Nucleus accumbens (tissue), 56 donors: ENCODE results near the gene HPCAL1.

ENCODE experiments used
- DNase-seq, 56 donors: peaks; one replicate each; lab custom pipeline; 2025; lab: John Stamatoyannopoulos, UW

The HPCAL1 gene

GRCh38 chr2:10412380-10412779 lies 109.7 kb downstream of the HPCAL1 start:
- peak in 5 of 56 donors; percentile 6 to 21 (median 14) for DNase-seq

DNA sequence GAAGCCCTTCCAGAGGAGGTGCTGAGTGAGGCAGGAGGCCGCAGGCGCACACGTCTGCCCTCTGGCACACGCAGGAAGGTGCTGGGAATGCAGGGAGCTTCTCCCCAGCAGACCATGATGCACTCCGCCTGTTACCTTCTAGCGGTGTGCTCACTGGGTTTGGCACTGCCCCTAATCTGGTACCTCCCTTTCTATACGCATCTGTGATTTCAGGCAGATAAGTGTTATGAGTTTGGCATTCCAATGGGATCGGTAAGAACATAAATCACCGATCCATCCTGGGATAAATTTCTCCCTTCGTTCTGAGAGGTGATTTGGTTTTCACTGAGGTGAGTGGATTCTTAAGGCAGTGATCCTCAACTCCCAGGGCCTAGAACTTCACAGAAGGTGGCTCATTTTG lies 110.8 kb downstream of the HPCAL1 start:
- DNase-seq: no peak

DNA sequence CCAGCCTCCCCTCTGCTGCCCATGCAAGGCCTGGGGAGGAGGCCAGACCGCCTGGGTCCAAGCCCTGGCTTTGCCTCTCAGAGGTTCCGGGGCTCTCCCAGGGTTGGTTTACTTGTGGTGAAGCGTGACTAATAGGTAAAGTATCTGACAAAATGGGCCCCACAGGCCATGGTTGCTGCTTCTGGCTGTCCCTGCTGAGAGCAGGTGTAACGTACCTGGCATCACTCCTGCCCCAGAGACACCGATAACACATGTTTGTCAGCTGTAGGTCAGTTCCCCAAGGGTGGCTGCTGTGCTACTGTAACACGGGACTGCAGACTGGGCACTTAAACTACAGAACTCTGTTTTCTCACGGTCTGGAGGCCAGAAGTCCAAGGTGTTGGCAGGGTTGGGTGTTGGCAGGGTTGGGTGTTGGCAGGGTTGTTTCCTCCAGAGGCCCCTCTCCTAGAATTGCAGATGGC lies 111.3 kb downstream of the HPCAL1 start:
- DNase-seq: peak in 1 of 56 donors; percentile 29

- peak in 1 of 56 donors; percentile 16 for DNase-seq
These were observed 111.9 kb downstream of the HPCAL1 start for GRCh38 chr2:10414591-10414990.

- no peak for DNase-seq
These were observed 112.3 kb downstream of the HPCAL1 start for GRCh38 chr2:10415048-10415447.

DNA sequence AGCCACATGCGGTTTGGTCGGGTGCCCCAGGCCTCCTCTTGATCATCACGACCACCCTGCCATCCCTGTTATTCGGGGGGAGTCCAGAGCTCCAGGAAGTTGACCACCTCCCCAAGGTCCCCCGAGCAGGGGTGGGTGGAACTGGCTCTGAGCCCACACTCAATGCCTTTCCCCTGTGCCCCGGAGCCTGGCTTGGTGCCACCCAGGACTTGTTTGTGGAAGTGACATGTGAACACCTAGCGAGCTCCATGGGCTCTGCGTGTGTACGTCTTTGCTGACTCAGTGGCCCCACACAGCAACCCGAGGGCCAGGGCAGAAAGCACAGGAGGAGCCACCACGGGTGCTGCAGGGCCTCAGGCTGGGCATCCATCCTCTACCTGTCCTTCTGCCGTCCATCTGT lies 112.9 kb downstream of the HPCAL1 start:
- DNase-seq: no peak

GRCh38 chr2:10417551-10418335 lies 115.0 kb downstream of the HPCAL1 start:
- DNase-seq: no peak

DNA sequence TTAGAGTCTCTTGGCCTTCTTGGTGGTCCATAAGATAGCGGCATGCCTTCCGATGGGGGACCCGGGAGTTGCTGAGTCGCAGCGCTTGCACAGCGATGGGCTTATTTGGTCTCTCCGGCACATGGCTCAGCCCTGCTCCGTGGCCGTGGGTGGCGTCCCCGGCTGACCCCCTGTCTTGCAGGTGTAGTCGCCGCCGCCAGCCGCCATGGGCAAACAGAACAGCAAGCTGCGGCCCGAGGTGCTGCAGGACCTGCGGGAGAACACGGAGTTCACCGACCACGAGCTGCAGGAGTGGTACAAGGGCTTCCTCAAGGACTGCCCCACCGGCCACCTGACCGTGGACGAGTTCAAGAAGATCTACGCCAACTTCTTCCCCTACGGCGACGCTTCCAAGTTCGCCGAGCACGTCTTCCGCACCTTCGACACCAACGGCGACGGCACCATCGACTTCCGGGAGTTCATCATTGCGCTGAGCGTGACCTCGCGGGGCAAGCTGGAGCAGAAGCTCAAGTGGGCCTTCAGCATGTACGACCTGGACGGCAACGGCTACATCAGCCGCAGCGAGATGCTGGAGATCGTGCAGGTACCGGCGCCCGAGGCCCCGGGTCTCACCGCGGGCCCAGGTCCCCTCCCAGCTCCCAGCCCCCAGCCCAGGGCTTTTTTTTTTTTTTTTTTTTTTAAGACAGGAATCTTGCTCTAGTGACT lies 117.0 kb downstream of the HPCAL1 start:
- no peak for DNase-seq

DNA sequence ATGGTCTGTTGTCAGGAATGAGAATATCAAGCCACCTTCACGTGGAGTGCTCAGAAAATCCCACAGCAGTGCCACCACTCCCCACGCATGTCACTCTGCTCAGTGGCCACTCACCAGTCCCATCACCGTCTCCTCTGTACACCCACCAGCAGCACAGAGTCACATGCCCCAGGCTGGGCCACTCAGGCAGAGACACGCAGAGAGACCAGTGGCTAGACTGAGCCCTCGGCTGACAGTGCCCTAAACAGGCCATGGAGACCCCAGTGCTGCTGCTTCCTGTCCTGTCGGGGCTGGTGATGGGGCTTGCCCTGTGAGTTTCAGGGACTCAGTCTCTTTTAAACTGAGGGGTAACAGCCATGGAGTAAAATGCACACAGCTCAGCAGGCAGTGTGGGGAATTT lies 119.5 kb downstream of the HPCAL1 start:
- DNase-seq: no peak

GRCh38 chr2:10422732-10423399 lies 120.2 kb downstream of the HPCAL1 start:
- no peak for DNase-seq

DNA sequence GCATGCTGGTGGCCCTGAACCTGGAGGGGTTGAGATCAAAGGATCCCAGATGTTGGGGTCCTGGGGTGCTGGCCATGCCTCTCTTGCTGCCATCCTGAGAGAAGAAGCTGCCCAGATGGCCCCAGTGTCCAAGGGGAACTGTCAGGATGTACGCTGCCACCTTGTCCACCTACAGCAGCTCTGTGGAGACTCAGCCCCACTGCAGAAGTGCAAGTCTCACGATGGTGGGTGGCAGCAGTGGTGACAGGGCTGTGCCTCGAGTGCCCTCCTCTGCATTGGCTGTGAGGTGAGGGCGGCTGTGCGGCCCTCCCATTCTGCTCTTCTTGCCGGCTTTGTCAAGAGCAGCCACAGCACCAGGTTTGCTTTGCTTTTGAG lies 120.7 kb downstream of the HPCAL1 start:
- no peak for DNase-seq

GRCh38 chr2:10424051-10424450 lies 121.3 kb downstream of the HPCAL1 start:
- DNase-seq: no peak

DNA sequence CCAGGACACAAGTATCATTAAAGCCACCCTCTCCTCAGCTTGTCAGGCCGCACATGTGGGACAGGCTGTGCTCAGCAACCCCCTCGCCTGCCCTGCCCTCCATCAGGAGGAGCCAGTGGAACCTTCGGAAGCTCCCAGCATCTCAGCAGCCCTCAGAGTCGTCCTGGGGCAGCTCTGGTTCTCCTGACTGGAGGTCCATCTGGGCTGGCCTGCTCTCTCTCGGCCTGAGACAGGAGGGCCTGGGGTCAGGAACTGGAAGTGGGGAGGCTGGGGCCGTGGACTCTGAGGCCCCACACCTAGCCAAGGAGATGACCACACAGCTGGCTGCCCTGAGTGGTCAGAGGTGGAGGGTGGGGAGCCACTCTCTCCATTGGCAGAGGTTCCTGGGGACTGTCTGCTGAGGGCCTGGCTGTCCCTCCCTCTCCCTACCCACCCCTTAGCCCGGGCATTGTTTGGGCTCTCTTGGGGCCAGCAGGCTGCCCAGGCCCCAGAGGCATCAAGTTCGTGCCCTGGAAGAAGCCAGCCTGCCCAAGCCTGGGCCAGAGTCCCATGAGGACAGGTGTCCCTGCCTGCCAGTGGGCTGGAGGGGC lies 122.3 kb downstream of the HPCAL1 start:
- no peak for DNase-seq

- DNase-seq: no peak
These were observed 123.0 kb downstream of the HPCAL1 start for GRCh38 chr2:10425699-10426098.

DNA sequence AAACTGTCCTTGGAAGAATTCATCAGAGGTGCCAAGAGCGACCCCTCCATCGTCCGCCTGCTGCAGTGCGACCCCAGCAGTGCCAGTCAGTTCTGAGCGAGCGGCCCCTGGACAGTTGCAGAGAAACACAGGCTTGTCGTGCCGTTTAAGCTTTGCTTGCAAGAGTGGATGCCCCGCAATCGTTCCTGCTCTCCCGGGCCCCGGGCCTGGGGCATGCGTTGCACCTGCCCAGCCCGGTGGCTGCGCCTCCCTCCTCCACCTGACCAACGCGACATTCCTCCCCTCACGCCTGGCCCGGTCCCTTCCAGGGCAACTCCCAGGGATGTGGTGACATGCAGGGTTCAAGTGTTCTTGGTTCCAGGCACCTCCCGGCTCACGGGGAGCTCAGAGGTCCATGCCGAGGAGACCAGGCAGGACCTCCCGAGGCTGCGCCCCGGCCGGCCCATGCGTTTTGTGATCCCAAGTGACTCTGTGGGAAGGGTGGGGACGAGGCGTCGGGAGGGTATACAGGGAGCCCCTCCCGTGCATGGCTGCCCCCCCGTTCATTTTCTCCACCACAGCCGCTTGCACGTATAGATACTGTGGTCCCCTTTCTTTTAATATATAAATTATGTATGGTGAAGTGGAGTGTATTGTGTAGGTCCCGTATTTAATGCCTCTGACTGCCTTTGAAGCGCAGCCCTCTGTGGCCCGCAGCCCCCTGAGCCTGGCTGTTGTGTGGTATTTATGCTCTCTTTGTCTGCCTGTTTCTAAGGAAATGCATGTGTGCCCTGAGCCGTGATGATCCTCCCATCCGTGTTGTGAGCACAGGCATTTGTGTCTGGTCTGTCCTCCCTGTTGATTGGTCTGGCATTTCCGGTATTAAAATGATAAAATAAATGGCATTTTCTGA lies 124.3 kb downstream of the HPCAL1 start:
- DNase-seq: no peak

DNA sequence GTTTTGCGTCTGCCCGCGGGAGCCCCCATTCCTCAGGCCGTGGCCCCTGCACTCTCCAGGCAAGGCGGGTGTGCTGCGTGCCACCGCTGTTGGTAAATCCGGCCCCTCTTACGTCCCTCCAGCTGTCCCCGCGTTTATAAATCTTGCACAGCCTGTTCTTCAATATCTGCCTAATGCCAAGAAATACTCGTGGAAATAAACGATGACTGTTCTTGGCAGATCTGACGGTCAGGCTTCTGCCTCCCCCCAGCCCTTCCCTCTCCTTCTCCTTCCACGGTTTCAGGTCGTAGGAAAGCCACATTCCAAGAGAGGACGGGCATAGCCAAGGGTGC lies 124.9 kb downstream of the HPCAL1 start:
- no peak for DNase-seq

DNA sequence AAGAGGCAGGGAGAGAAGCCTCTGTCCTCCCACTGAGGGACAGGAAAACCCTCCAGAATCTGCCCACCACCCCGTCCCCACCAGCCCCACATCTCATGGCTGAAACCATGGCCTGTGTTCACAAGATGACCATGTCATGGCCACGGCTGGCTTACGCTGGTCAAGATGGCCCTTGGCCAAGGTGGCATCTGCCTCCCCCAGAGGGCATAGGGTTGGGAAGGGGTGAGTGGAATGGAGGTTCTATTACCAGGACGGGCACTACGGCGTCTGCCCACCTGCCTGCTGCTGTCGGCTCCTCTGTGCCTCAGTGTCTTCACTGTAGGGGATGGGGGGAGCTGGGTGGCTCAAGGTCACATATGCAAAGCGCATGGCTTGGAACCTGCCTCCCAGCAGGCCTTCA lies 125.7 kb downstream of the HPCAL1 start:
- DNase-seq: no peak

GRCh38 chr2:10428924-10429323 lies 126.2 kb downstream of the HPCAL1 start:
- DNase-seq: no peak

DNA sequence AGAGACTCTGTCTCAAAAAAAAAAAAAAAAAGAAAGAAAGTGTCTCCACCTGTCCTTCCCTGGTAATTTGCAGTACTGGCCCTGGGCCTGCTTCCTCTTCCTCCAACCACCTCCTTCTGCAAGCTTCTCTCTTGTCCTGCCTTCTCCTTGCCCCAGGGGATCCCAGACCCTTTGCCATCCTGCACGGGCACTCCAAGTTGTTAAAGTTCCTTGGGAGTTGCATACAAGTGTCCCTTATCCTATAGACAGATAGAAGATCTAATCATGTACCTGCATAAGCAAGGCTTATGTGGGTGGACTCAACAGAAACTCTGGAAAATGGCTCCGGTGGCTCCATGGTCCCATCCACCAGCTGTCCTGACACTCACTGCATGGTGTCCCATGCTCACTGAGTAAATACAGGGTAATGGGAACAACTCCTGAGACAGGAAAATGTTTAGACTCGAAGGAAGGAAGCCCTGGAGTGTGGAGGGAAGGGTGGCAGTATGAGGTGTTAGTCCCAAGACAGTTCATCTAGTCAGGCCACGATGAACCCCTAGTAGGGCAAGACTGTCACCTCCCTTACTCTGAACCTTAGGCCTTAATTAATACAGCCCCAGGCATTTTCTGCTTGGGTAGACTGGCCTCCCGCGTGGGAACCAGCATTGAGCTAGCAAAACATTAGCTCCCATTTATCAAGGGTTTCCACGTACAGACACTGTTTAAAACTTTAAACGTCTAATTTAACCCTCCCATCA lies 128.3 kb downstream of the HPCAL1 start:
- no peak for DNase-seq

GRCh38 chr2:10431797-10432196 lies 129.1 kb downstream of the HPCAL1 start:
- DNase-seq: no peak
